IMR-90 (cell line): ENCODE results near the gene SLAMF9. TPM values are rescaled to one million over a fixed set of nuclear protein-coding genes. Genes with fewer than 3 reads are reported as not detected.

ENCODE experiments used
- ATAC-seq: fragments of 200-7000 bp; cut with Tn5 transposase; 2 replicates; pipeline ENCODE4 v1.9.1; 2020; ENCODE audit warnings: low read depth, mild to moderate bottlenecking, moderate library complexity
- BruUV-seq: library from RNA; stranded (reverse); fragments of 400-500 nt; replicated peaks from 2 replicates; lab custom pipeline; 2021; lab: Mats Ljungman, UMichigan
- CTCF ChIA-PET: fragments of 300-600 bp; formaldehyde crosslinking; extraction: SDS; loops from one replicate; lab custom pipeline; 2021; ENCODE audit warnings: antibody characterized with exemption; lab: Yijun Ruan, JAX
- POLR2A ChIA-PET: fragments of 300-600 bp; sonication (Branson Sonifier 250); formaldehyde crosslinking; loops from one replicate; lab custom pipeline; 2022; ENCODE audit warnings: antibody characterized with exemption; ENCODE audit not compliant: unreplicated experiment; lab: Charles Lee
- DNase-seq: peaks from one replicate; pipeline ENCODE4 v3.0.0; 2013
- H2AFZ ChIP-seq: replicated peaks from 2 replicates; pipeline ENCODE3; 2013; ENCODE audit warnings: low read length, mild to moderate bottlenecking; ENCODE audit not compliant: poor library complexity
- H2AK5ac ChIP-seq: 2 replicates; pipeline ENCODE4 v1.6.1; 2013; ENCODE audit warnings: low read depth, low read length, inconsistent platforms
- H2AK9ac ChIP-seq: replicated peaks from 2 replicates; pipeline ENCODE3; 2013; ENCODE audit warnings: mild to moderate bottlenecking, low read depth, low read length, moderate library complexity; ENCODE audit not compliant: poor library complexity
- H2BK120ac ChIP-seq: 2 replicates; pipeline ENCODE4 v1.6.1; 2013; ENCODE audit warnings: low read depth, low read length, inconsistent platforms
- H2BK15ac ChIP-seq: 3 replicates; pipeline ENCODE4 v1.6.1; 2013; ENCODE audit warnings: low read depth, low read length, inconsistent platforms
- H2BK20ac ChIP-seq: 2 replicates; pipeline ENCODE4 v1.6.1; 2013; ENCODE audit warnings: low read depth, mild to moderate bottlenecking, inconsistent platforms, low read length, moderate library complexity
- H2BK5ac ChIP-seq: 2 replicates; pipeline ENCODE4 v1.6.1; 2013; ENCODE audit warnings: mild to moderate bottlenecking, low read depth, low read length, inconsistent platforms; ENCODE audit not compliant: poor library complexity, severe bottlenecking
- H3K14ac ChIP-seq: replicated peaks from 2 replicates; pipeline ENCODE4 v1.6.1; 2013; ENCODE audit warnings: low read depth, low read length, inconsistent platforms
- H3K18ac ChIP-seq: 2 replicates; pipeline ENCODE4 v1.6.1; 2013; ENCODE audit warnings: low read depth, low read length, control low read depth
- H3K23ac ChIP-seq: 2 replicates; pipeline ENCODE4 v1.6.1; 2013; ENCODE audit warnings: low read depth, low read length, inconsistent platforms
- H3K27ac ChIP-seq: 2 replicates; pipeline ENCODE4 v1.5.1; 2013; ENCODE audit warnings: mild to moderate bottlenecking, control low read depth, low read length; ENCODE audit not compliant: insufficient read depth
- H3K27me3 ChIP-seq: 2 replicates; pipeline ENCODE4 v1.6.1; 2013; ENCODE audit warnings: low read length; ENCODE audit not compliant: control insufficient read depth, insufficient read depth
- H3K36me3 ChIP-seq: 2 replicates; pipeline ENCODE4 v1.6.1; 2013; ENCODE audit warnings: low read length, mixed read lengths; ENCODE audit not compliant: control insufficient read depth, insufficient read depth
- H3K4ac ChIP-seq: 2 replicates; pipeline ENCODE4 v1.6.1; 2013; ENCODE audit warnings: low read depth, low read length, inconsistent platforms
- H3K4me1 ChIP-seq: 2 replicates; pipeline ENCODE4 v1.6.1; 2013; ENCODE audit warnings: low read length, mixed read lengths; ENCODE audit not compliant: control insufficient read depth, insufficient read depth
- H3K4me2 ChIP-seq: 2 replicates; pipeline ENCODE4 v1.6.1; 2013; ENCODE audit warnings: low read depth, mild to moderate bottlenecking, control low read depth, low read length, moderate library complexity
- H3K4me3 ChIP-seq: 2 replicates; pipeline ENCODE4 v1.5.1; 2013; ENCODE audit warnings: low read depth, mild to moderate bottlenecking, control low read depth, low read length, moderate library complexity; ENCODE audit not compliant: insufficient read depth
- H3K56ac ChIP-seq: 2 replicates; pipeline ENCODE4 v1.6.1; 2013; ENCODE audit warnings: low read length, inconsistent platforms; ENCODE audit not compliant: insufficient read depth; ENCODE audit errors: extremely low read depth
- H3K79me1 ChIP-seq, 2 experiments: 2 replicates each; pipeline ENCODE4 v1.6.1; 2013; ENCODE audit warnings: low read length in 2 of 2, inconsistent platforms in 1 of 2, low read depth in 1 of 2
- H3K9ac ChIP-seq: 2 replicates; pipeline ENCODE4 v1.6.1; 2013; ENCODE audit warnings: low read depth, low read length, control low read depth
- H3K9me1 ChIP-seq: 2 replicates; pipeline ENCODE4 v1.6.1; 2013; ENCODE audit warnings: low read length, inconsistent platforms; ENCODE audit not compliant: insufficient read depth
- H3K9me3 ChIP-seq: 2 replicates; pipeline ENCODE4 v1.6.1; 2013; ENCODE audit warnings: low read length; ENCODE audit not compliant: control insufficient read depth, insufficient read depth
- H4K20me1 ChIP-seq: 2 replicates; pipeline ENCODE4 v1.6.1; 2013; ENCODE audit warnings: low read length, inconsistent platforms; ENCODE audit not compliant: insufficient read depth
- H4K5ac ChIP-seq: 2 replicates; pipeline ENCODE4 v1.6.1; 2013; ENCODE audit warnings: mild to moderate bottlenecking, low read depth, low read length, control low read depth
- H4K8ac ChIP-seq, 2 experiments: 2 replicates each; pipeline ENCODE4 v1.6.1; 2013; ENCODE audit warnings: low read depth in 2 of 2, low read length in 2 of 2, control low read depth in 1 of 2, inconsistent platforms in 1 of 2
- H4K91ac ChIP-seq: 2 replicates; pipeline ENCODE4 v1.6.1; 2013; ENCODE audit warnings: low read depth, low read length, inconsistent platforms; ENCODE audit not compliant: insufficient read depth
- BHLHE40 ChIP-seq: fragments of 150-350 bp; IDR thresholded peaks from 2 replicates; pipeline ENCODE4 v1.6.1; 2016; ENCODE audit warnings: mild to moderate bottlenecking, low read depth, low read length
- CEBPB ChIP-seq: IDR thresholded peaks from 2 replicates; pipeline ENCODE4 v1.6.1; 2012; ENCODE audit warnings: low read depth, low read length, improper control_type of control experiment
- CHD1 ChIP-seq: IDR thresholded peaks from 2 replicates; pipeline ENCODE4 v1.6.1; 2012; ENCODE audit warnings: low read depth, low read length, improper control_type of control experiment
- CTCF ChIP-seq: conservative IDR thresholded peaks from 2 replicates; pipeline ENCODE4 v1.5.1; 2012; ENCODE audit warnings: mild to moderate bottlenecking, low read depth, low read length, improper control_type of control experiment
- ELK1 ChIP-seq: fragments of 150-350 bp; IDR thresholded peaks from 2 replicates; pipeline ENCODE4 v1.6.1; 2016; ENCODE audit warnings: low read depth, mild to moderate bottlenecking, low read length, moderate library complexity, borderline replicate concordance
- FOS ChIP-seq: fragments of 150-350 bp; IDR thresholded peaks from 2 replicates; pipeline ENCODE4 v1.6.1; 2016; ENCODE audit warnings: low read depth, low read length
- MAFK ChIP-seq: IDR thresholded peaks from 2 replicates; pipeline ENCODE4 v1.6.1; 2012; ENCODE audit warnings: low read depth, low read length, improper control_type of control experiment
- MAZ ChIP-seq: IDR thresholded peaks from 2 replicates; pipeline ENCODE4 v1.6.1; 2012; ENCODE audit warnings: low read depth, mild to moderate bottlenecking, low read length, improper control_type of control experiment, moderate library complexity, borderline replicate concordance
- MXI1 ChIP-seq: IDR thresholded peaks from 2 replicates; pipeline ENCODE4 v1.6.1; 2012; ENCODE audit warnings: low read depth, mild to moderate bottlenecking, low read length, moderate library complexity, borderline replicate concordance
- NFE2L2 ChIP-seq: fragments of 150-350 bp; IDR thresholded peaks from 2 replicates; pipeline ENCODE4 v1.6.1; 2016; ENCODE audit warnings: low read depth, mild to moderate bottlenecking, low read length
- POLR2A ChIP-seq: IDR thresholded peaks from 2 replicates; pipeline ENCODE4 v1.6.1; 2012; ENCODE audit warnings: mild to moderate bottlenecking, low read depth, low read length
- RAD21 ChIP-seq: IDR thresholded peaks from 2 replicates; pipeline ENCODE4 v1.6.1; 2012; ENCODE audit warnings: low read length, improper control_type of control experiment
- RCOR1 ChIP-seq: IDR thresholded peaks from 2 replicates; pipeline ENCODE4 v1.6.1; 2012; ENCODE audit warnings: mild to moderate bottlenecking, low read length, improper control_type of control experiment; ENCODE audit not compliant: insufficient replicate concordance
- SMC3 ChIP-seq: fragments of 150-350 bp; IDR thresholded peaks from 2 replicates; pipeline ENCODE4 v1.6.1; 2016; ENCODE audit warnings: low read depth, mild to moderate bottlenecking, antibody characterized with exemption, low read length, moderate library complexity
- USF2 ChIP-seq: fragments of 150-350 bp; IDR thresholded peaks from 2 replicates; pipeline ENCODE4 v1.6.1; 2017; ENCODE audit warnings: mild to moderate bottlenecking, antibody characterized with exemption, low read length, low read depth
- WGBS, 2 experiments: methylation state at CpG; one replicate each; pipeline versions ENCODE4 v1.1.5 to v1.1.7; 2013; ENCODE audit warnings: missing lambda C conversion rate in 2 of 2; ENCODE audit not compliant: insufficient read length in 1 of 2; ENCODE audit errors: extremely low coverage in 2 of 2; 5-methylcytosine and 5-hydroxymethylcytosine counted together
- dilution Hi-C: fragments of 300-500 bp; cut with HindIII; formaldehyde crosslinking; loops from one replicate; pipeline ENCODE4 v1.14.3; 2018; ENCODE audit warnings: low sequenced_read_pairs; ENCODE audit not compliant: unreplicated experiment
- in situ Hi-C: fragments of 300-500 bp; cut with MboI; formaldehyde crosslinking; loops from 3 replicates; pipeline ENCODE4 v1.14.3; 2019; ENCODE audit warnings: low sequenced_read_pairs, inconsistent platforms, mixed read lengths
- intact Hi-C: fragments of 100-400 bp; cut with micrococcal nuclease; formaldehyde crosslinking; loops from 2 replicates; pipeline ENCODE4 v1.10.0; 2022
- polyA plus RNA-seq, 3 experiments: library from polyadenylated mRNA; depleted of rRNA; stranded (reverse); fragments of >200 nt; gene quantifications; 2 replicates each; pipeline ENCODE4 v1.2.3, GENCODE V29; 2012; ENCODE audit warnings: low replicate concordance in 1 of 3
- total RNA-seq: library from RNA; depleted of rRNA; stranded (reverse); fragments of >200 nt; gene quantifications from 2 replicates; pipeline ENCODE4 v1.2.3, GENCODE V29; 2012

Gene SLAMF9
- total and polyA plus RNA-seq, 2 of the 4 experiments (the other 2 are of a cell fraction): 0.18 to 0.67 TPM

- Histone ChIP-seq H3K27me3 (peaks cover 26% of the 10 kb centered on the region), H3K36me3 (no peaks in the 10 kb centered on the region; the same call in 1 of the 2 replicates), H2AK5ac (no peak overlapping the region), H3K23ac (no peak overlapping the region), H3K18ac (no peak overlapping the region), H3K9ac (no peak overlapping the region), H4K5ac (no peak overlapping the region), H2BK120ac (no peak overlapping the region), H3K4me2 (no peak overlapping the region), H3K56ac (no peak overlapping the region), H4K20me1 (no peaks in the 10 kb centered on the region), H3K14ac (no peak overlapping the region), H3K4me1 (no peaks in the 10 kb centered on the region), H2AK9ac (no peak overlapping the region), H2BK15ac (no peak overlapping the region), H3K9me3 (no peaks in the 10 kb centered on the region), H2BK20ac (no peak overlapping the region), H2BK5ac (no peak overlapping the region), H4K91ac (no peak overlapping the region), H3K9me1 (peaks cover 3% of the 10 kb centered on the region; the same call in 1 of the 2 replicates), H3K79me1 (no peaks in the 10 kb centered on the region), H4K8ac (no peak overlapping the region), H3K27ac (no peak overlapping the region), H3K4me3 (no peak overlapping the region), H2AFZ (no peak overlapping the region), H3K4ac (no peak overlapping the region)
- dilution Hi-C loops: no loop called here
- BruUV-seq: no TSS peak
- intact Hi-C loops: no loop called here
- in situ Hi-C loops: no loop called here
- WGBS, 2 experiments: no CpG with 5 or more reads among the region's 8 CpGs
- ChIA-PET CTCF (interaction anchor here (0.6 kb wide), 1 partner anchor 227 kb away, joined by 3 read pairs; no protein-coding TSS in a partner anchor), POLR2A (no interaction called here)
- no peak for ATAC-seq
- DNase-seq: no peak
- TF ChIP-seq CTCF (no peak), RAD21 (no peak), ELK1 (no peak), MAZ (no peak), MXI1 (no peak), FOS (no peak), RCOR1 (no peak), USF2 (no peak), BHLHE40 (no peak), MAFK (no peak), SMC3 (no peak), CEBPB (no peak), NFE2L2 (no peak), CHD1 (no peak), POLR2A (no peak)
Observed at GRCh38 chr1:159972443-159973205, 18.6 kb upstream of the SLAMF9 start.
